Neural cell (in vitro differentiated cells): ENCODE data around the gene LRIG1.

Source experiments
- CTCF ChIP-seq: fragments of 450-650 bp; IDR thresholded peaks from 2 replicates; pipeline ENCODE4 v1.5.1; 2014; ENCODE audit warnings: antibody characterized with exemption, mild to moderate bottlenecking, moderate library complexity; ENCODE audit not compliant: poor library complexity, severe bottlenecking
- EZH2 ChIP-seq: fragments of 200-600, 300-800 bp; shearing (Covaris generic), sonication (generic); IDR thresholded peaks from 2 replicates; pipeline ENCODE4 v1.6.1; 2014; ENCODE audit warnings: antibody characterized with exemption, low read length, borderline replicate concordance, mild to moderate bottlenecking; ENCODE audit not compliant: insufficient read depth, poor library complexity, severe bottlenecking
- MXI1 ChIP-seq: fragments of 450-650 bp; conservative IDR thresholded peaks from 2 replicates; pipeline ENCODE4 v1.6.1; 2014; ENCODE audit warnings: antibody characterized with exemption, mild to moderate bottlenecking; ENCODE audit not compliant: poor library complexity, severe bottlenecking
- POLR2AphosphoS5 ChIP-seq: IDR thresholded peaks from 2 replicates; pipeline ENCODE4 v1.6.1; 2012
- RAD21 ChIP-seq: fragments of 450-650 bp; conservative IDR thresholded peaks from 2 replicates; pipeline ENCODE4 v1.6.1; 2014; ENCODE audit warnings: antibody characterized with exemption, mild to moderate bottlenecking, moderate library complexity
- TAF1 ChIP-seq: IDR thresholded peaks from 2 replicates; pipeline ENCODE4 v1.6.1; 2012; ENCODE audit warnings: low read depth

- peak; percentile 29 for TF ChIP-seq CTCF
- TF ChIP-seq EZH2: no peak
- TF ChIP-seq TAF1: no peak
- TF ChIP-seq MXI1: no peak
- no peak for TF ChIP-seq POLR2AphosphoS5
- no peak for TF ChIP-seq RAD21
Measured at GRCh38 chr3:66378256-66378655, 122.6 kb downstream of the LRIG1 start.
